Peyer's patch (tissue), 4 donors: ENCODE measurements around the gene RASGRP4. TPM values are rescaled to one million over a fixed set of nuclear protein-coding genes. Genes with fewer than 3 reads are reported as not detected.
A peak's percentile ranks its signal among the peaks of the same experiment; 100 is the strongest.
"Not testable (repeated sequence)": the region's sequence is repeated elsewhere in the genome, so short reads cannot be mapped to it uniquely, and the experiment has no call there.

Source experiments
- DNase-seq, 3 donors: peaks; one replicate each; pipeline ENCODE4 v3.0.0-alpha.2; 2017 to 2019
- H3K27ac ChIP-seq, 4 donors: fragments of 200-600 bp; sonication (generic); one replicate each; pipeline ENCODE4 v1.5.1; 2016 to 2019
- H3K27me3 ChIP-seq, 2 donors: fragments of 200-600 bp; sonication (generic); one replicate each; pipeline ENCODE4 v1.5.1; 2019
- H3K36me3 ChIP-seq, 3 donors: fragments of 200-600 bp; sonication (generic); one replicate each; pipeline ENCODE4 v1.5.1; 2016 to 2019
- H3K4me1 ChIP-seq, 4 donors: fragments of 200-600 bp; sonication (generic); one replicate each; pipeline ENCODE4 v1.5.1; 2016 to 2019
- H3K4me3 ChIP-seq, 4 donors: fragments of 200-600 bp; sonication (generic); 1 replicate in 3 of 4; 2 replicates in 1 of 4; pipeline ENCODE4 v1.5.1; 2016 to 2019; ENCODE audit warnings: mild to moderate bottlenecking in 1 of 4
- H3K9me3 ChIP-seq, 4 donors: fragments of 200-600 bp; sonication (generic); one replicate each; pipeline ENCODE4 v1.5.1; 2016 to 2019; ENCODE audit warnings: mild to moderate bottlenecking in 1 of 4
- CTCF ChIP-seq, 6 experiments: fragments of 450-650 bp in 4 of 6; fragments of 200-600 bp in 2 of 6; sonication (generic) in 1 of 6; IDR thresholded peaks; one replicate each; pipeline ENCODE4 v1.5.1; 2017 to 2019; ENCODE audit warnings: antibody characterized with exemption in 6 of 6, mild to moderate bottlenecking in 3 of 6, moderate library complexity in 1 of 6
- POLR2A ChIP-seq, 2 donors: fragments of 450-650 bp; IDR thresholded peaks; one replicate each; pipeline ENCODE4 v1.5.1; 2017; ENCODE audit warnings: antibody characterized with exemption in 2 of 2, mild to moderate bottlenecking in 2 of 2, moderate library complexity in 2 of 2
- total RNA-seq, 4 donors: library from RNA; depleted of rRNA; stranded (reverse); fragments of >200 nt; gene quantifications; one replicate each; pipeline ENCODE4 v1.1.0, GENCODE V29; 2016

Gene RASGRP4
- total RNA-seq, 4 donors from 2014 or later: 0.70 to 9.1 (median 1.7) TPM

- TF ChIP-seq POLR2A (IDR thresholded peaks at IDR 0.05) (no peak), CTCF (IDR thresholded peaks at IDR 0.05) (no peak)
- Histone ChIP-seq H3K9me3 (no peaks in the 10 kb centered on the region), H3K4me3 (no peak overlapping the region), H3K4me1 (no peaks in the 10 kb centered on the region), H3K27ac (no peak overlapping the region), H3K27me3 (no peaks in the 10 kb centered on the region), H3K36me3 (peaks cover 0 to 6% (median 0%) of the 10 kb centered on the region in 3 donors)
- peak in 1 of 3 donors; percentile 29 for DNase-seq
These were observed 13.5 kb downstream of the RASGRP4 start for GRCh38 chr19:38412491-38412890.

GRCh38 chr19:38411898-38412297 lies 14.1 kb downstream of the RASGRP4 start:
- not testable (repeated sequence) for H3K9me3 ChIP-seq, H3K4me1 ChIP-seq, DNase-seq, H3K4me3 ChIP-seq, H3K27ac ChIP-seq, H3K27me3 ChIP-seq
- H3K36me3 ChIP-seq: peaks cover 0 to 11% (median 0%) of the 10 kb centered on the region in 3 donors

GRCh38 chr19:38411041-38411712 lies 14.8 kb downstream of the RASGRP4 start:
- no peak overlapping the region for H3K4me3 ChIP-seq
- TF ChIP-seq CTCF (IDR thresholded peaks at IDR 0.05) (no peak), POLR2A (IDR thresholded peaks at IDR 0.05) (no peak)
- no peak overlapping the region for H3K27ac ChIP-seq
- no peaks in the 10 kb centered on the region for H3K9me3 ChIP-seq
- H3K4me1 ChIP-seq: no peaks in the 10 kb centered on the region
- no peaks in the 10 kb centered on the region for H3K27me3 ChIP-seq
- DNase-seq: peak in 1 of 3 donors; percentile 39
- H3K36me3 ChIP-seq: peaks cover 0 to 18% (median 0%) of the 10 kb centered on the region in 3 donors

- peaks cover 0 to 24% (median 0%) of the 10 kb centered on the region in 3 donors for H3K36me3 ChIP-seq
- DNase-seq: peak in 1 of 3 donors; percentile 5
- H3K9me3 ChIP-seq, H3K4me1 ChIP-seq, H3K27ac ChIP-seq, H3K4me3 ChIP-seq, H3K27me3 ChIP-seq: not testable (repeated sequence)
These were observed 15.6 kb downstream of the RASGRP4 start for GRCh38 chr19:38410407-38410806.

- Histone ChIP-seq H3K36me3 (peaks cover 0 to 31% (median 0%) of the 10 kb centered on the region in 3 donors), H3K4me3 (no peak overlapping the region), H3K27ac (no peak overlapping the region), H3K4me1 (peaks cover 0 to 3% (median 0%) of the 10 kb centered on the region in 4 donors), H3K27me3 (no peaks in the 10 kb centered on the region), H3K9me3 (no peaks in the 10 kb centered on the region)
- no peak for TF ChIP-seq CTCF (IDR thresholded peaks at IDR 0.05)
- no peak for TF ChIP-seq POLR2A (IDR thresholded peaks at IDR 0.05)
- DNase-seq: peak in 1 of 3 donors; percentile 45
These were observed 16.3 kb downstream of the RASGRP4 start for GRCh38 chr19:38409631-38410133.

GRCh38 chr19:38405276-38405675 lies 20.7 kb downstream of the RASGRP4 start:
- DNase-seq: peak in 1 of 3 donors; percentile 32
- Histone ChIP-seq H3K9me3 (no peaks in the 10 kb centered on the region), H3K27ac (no peak overlapping the region), H3K36me3 (peaks cover 0 to 34% (median 0%) of the 10 kb centered on the region in 3 donors), H3K4me3 (no peak overlapping the region), H3K27me3 (no peaks in the 10 kb centered on the region), H3K4me1 (peaks cover 0 to 13% (median 3%) of the 10 kb centered on the region in 4 donors)
- TF ChIP-seq POLR2A (IDR thresholded peaks at IDR 0.05): no peak
- TF ChIP-seq CTCF (IDR thresholded peaks at IDR 0.05): no peak
